ENCODE data around the gene MEN1.

- TF ChIP-seq CTCF (IDR thresholded peaks at IDR 0.05) = no peak
- no peak for TF ChIP-seq POLR2A (IDR thresholded peaks at IDR 0.05)
Measured at GRCh38 chr11:64843686-64844329, 33.5 kb upstream of the MEN1 start.

Data from adrenal gland (tissue), 5 donors.